ENCODE results near the gene HBP1. TPM values are rescaled to one million over a fixed set of nuclear protein-coding genes. Genes with fewer than 3 reads are reported as not detected.

Gene HBP1
- total RNA-seq, 2 experiments from 2014 or later, result 17.2 to 17.3 TPM

GRCh38 chr7:107171496-107171895 is 2.7 kb downstream of the HBP1 start:
- Mint-ChIP-seq H3K27ac (no peak overlapping the region), H3K9me3 (ENCODE audit: insufficient read depth) (no peaks in the 10 kb centered on the region), H3K36me3 (ENCODE audit: low read depth) (peaks cover 6% of the 10 kb centered on the region), H3K4me1 (ENCODE audit: low read depth) (peaks cover 48% of the 10 kb centered on the region), H3K4me3 (no peak overlapping the region), H3K27me3 (ENCODE audit: low read depth) (no peaks in the 10 kb centered on the region)
- DNase-seq, result no peak
- no peak for ATAC-seq
- ChIA-PET CTCF (interaction anchor here (1.0 kb wide), 1 partner anchor 22 kb away, joined by 3 read pairs; no protein-coding TSS in a partner anchor), POLR2A (interaction anchor here (0.7 to 0.9 kb wide), 3 partner anchors 9 to 32 kb away, joined by 3 read pairs; no protein-coding TSS in a partner anchor)

GRCh38 chr7:107172276-107173032 is 3.7 kb downstream of the HBP1 start:
- DNase-seq, result no peak
- Mint-ChIP-seq H3K36me3 (ENCODE audit: low read depth) (peaks cover 6% of the 10 kb centered on the region), H3K4me1 (ENCODE audit: low read depth) (peaks cover 45% of the 10 kb centered on the region), H3K27me3 (ENCODE audit: low read depth) (no peaks in the 10 kb centered on the region), H3K4me3 (no peak overlapping the region), H3K27ac (no peak overlapping the region), H3K9me3 (ENCODE audit: insufficient read depth) (no peaks in the 10 kb centered on the region)
- CTCF ChIA-PET, result no interaction called here
- no peak for ATAC-seq
- POLR2A ChIA-PET, result interaction anchor here (0.8 kb wide), 1 partner anchor 31 kb away, joined by 3 read pairs; no protein-coding TSS in a partner anchor

GRCh38 chr7:107173191-107173590 is 4.4 kb downstream of the HBP1 start:
- ChIA-PET POLR2A (no interaction called here), CTCF (interaction anchor here (1.6 to 1.7 kb wide), 2 partner anchors 21 to 25 kb away, joined by 4 to 10 read pairs; no protein-coding TSS in a partner anchor)
- DNase-seq (no peak), ATAC-seq (no peak)
- Mint-ChIP-seq H3K4me3 (peak overlapping the region; percentile 26), H3K9me3 (ENCODE audit: insufficient read depth) (no peaks in the 10 kb centered on the region), H3K36me3 (ENCODE audit: low read depth) (peaks cover 6% of the 10 kb centered on the region), H3K27ac (peak overlapping the region; percentile 48), H3K27me3 (ENCODE audit: low read depth) (no peaks in the 10 kb centered on the region), H3K4me1 (ENCODE audit: low read depth) (peaks cover 38% of the 10 kb centered on the region)

- no peak for ATAC-seq
- H3K4me1 Mint-ChIP-seq (ENCODE audit: low read depth), result peaks cover 37% of the 10 kb centered on the region
- POLR2A ChIA-PET, result no interaction called here
These were observed 5.0 kb downstream of the HBP1 start for GRCh38 chr7:107173691-107174406.

GRCh38 chr7:107179326-107180164 is 10.7 kb downstream of the HBP1 start:
- Mint-ChIP-seq H3K9me3 (ENCODE audit: insufficient read depth) (no peaks in the 10 kb centered on the region), H3K36me3 (ENCODE audit: low read depth) (peaks cover 20% of the 10 kb centered on the region), H3K4me3 (no peak overlapping the region), H3K4me1 (ENCODE audit: low read depth) (peaks cover 18% of the 10 kb centered on the region), H3K27me3 (ENCODE audit: low read depth) (no peaks in the 10 kb centered on the region), H3K27ac (no peak overlapping the region)
- ChIA-PET POLR2A (interaction anchor here (1.7 kb wide), 1 partner anchor 11 kb away, joined by 11 read pairs; the partner anchor contains the start of gene HBP1), CTCF (interaction anchor here (1.5 kb wide), 1 partner anchor 695 kb away, joined by 3 read pairs; no protein-coding TSS in a partner anchor)
- no peak for DNase-seq
- ATAC-seq, result no peak

More at GRCh38 chr7:107173691-107174406, 5.0 kb downstream of the HBP1 start:
- Mint-ChIP-seq H3K4me3 (peak overlapping the region; percentile 26), H3K9me3 (ENCODE audit: insufficient read depth) (no peaks in the 10 kb centered on the region), H3K27me3 (ENCODE audit: low read depth) (no peaks in the 10 kb centered on the region), H3K36me3 (ENCODE audit: low read depth) (peaks cover 3% of the 10 kb centered on the region), H3K27ac (peak overlapping the region; percentile 48)
- DNase-seq, result no peak
- CTCF ChIA-PET, result interaction anchor here (0.8 to 1.7 kb wide), 3 partner anchors 20 to 570 kb away, joined by 3 to 10 read pairs (median 4); partner anchors contain the start of gene CBLL1

GRCh38 chr7:107180378-107180777 is 11.6 kb downstream of the HBP1 start:
- peaks cover 22% of the 10 kb centered on the region for H3K36me3 Mint-ChIP-seq (ENCODE audit: low read depth)
- no peak overlapping the region for H3K4me3 Mint-ChIP-seq
- ATAC-seq, result peak; percentile 47
- ChIA-PET POLR2A (interaction anchor here (0.8 to 1.7 kb wide), 2 partner anchors 9 to 12 kb away, joined by 3 to 11 read pairs; partner anchors contain the start of gene HBP1), CTCF (interaction anchor here (0.8 to 1.5 kb wide), 2 partner anchors 13 to 694 kb away, joined by 3 to 4 read pairs; no protein-coding TSS in a partner anchor)
- no peaks in the 10 kb centered on the region for H3K27me3 Mint-ChIP-seq (ENCODE audit: low read depth)
- H3K27ac Mint-ChIP-seq, result peak overlapping the region; percentile 12
- peaks cover 11% of the 10 kb centered on the region for H3K4me1 Mint-ChIP-seq (ENCODE audit: low read depth)
- no peaks in the 10 kb centered on the region for H3K9me3 Mint-ChIP-seq (ENCODE audit: insufficient read depth)
- DNase-seq, result no peak

- ChIA-PET CTCF (interaction anchor here (0.9 to 1.0 kb wide), 2 partner anchors 12 to 20 kb away, joined by 3 read pairs; partner anchors contain the start of gene HBP1), POLR2A (interaction anchor here (0.6 to 1.7 kb wide), 2 partner anchors 13 to 562 kb away, joined by 3 to 11 read pairs; partner anchors contain the start of genes CBLL1 and HBP1)
- DNase-seq (no peak), ATAC-seq (no peak)
- H3K4me3 Mint-ChIP-seq, result no peak overlapping the region
- H3K27ac Mint-ChIP-seq, result no peak overlapping the region
- H3K27me3 Mint-ChIP-seq (ENCODE audit: low read depth), result no peaks in the 10 kb centered on the region
- H3K4me1 Mint-ChIP-seq (ENCODE audit: low read depth), result peaks cover 9% of the 10 kb centered on the region
- H3K9me3 Mint-ChIP-seq (ENCODE audit: insufficient read depth), result no peaks in the 10 kb centered on the region
- H3K36me3 Mint-ChIP-seq (ENCODE audit: low read depth), result peaks cover 25% of the 10 kb centered on the region
These were observed 12.4 kb downstream of the HBP1 start for GRCh38 chr7:107181172-107181571.

GRCh38 chr7:107185716-107186115 is 16.9 kb downstream of the HBP1 start:
- Mint-ChIP-seq H3K27ac (no peak overlapping the region), H3K36me3 (ENCODE audit: low read depth) (peaks cover 46% of the 10 kb centered on the region), H3K27me3 (ENCODE audit: low read depth) (no peaks in the 10 kb centered on the region), H3K4me3 (no peak overlapping the region), H3K9me3 (ENCODE audit: insufficient read depth) (no peaks in the 10 kb centered on the region), H3K4me1 (ENCODE audit: low read depth) (peaks cover 2% of the 10 kb centered on the region)
- CTCF ChIA-PET, result no interaction called here
- DNase-seq (no peak), ATAC-seq (no peak)
- POLR2A ChIA-PET, result no interaction called here

GRCh38 chr7:107186240-107186639 is 17.4 kb downstream of the HBP1 start:
- Mint-ChIP-seq H3K9me3 (ENCODE audit: insufficient read depth) (no peaks in the 10 kb centered on the region), H3K4me3 (no peak overlapping the region), H3K27me3 (ENCODE audit: low read depth) (no peaks in the 10 kb centered on the region), H3K36me3 (ENCODE audit: low read depth) (peaks cover 42% of the 10 kb centered on the region), H3K4me1 (ENCODE audit: low read depth) (no peaks in the 10 kb centered on the region), H3K27ac (no peak overlapping the region)
- ATAC-seq, result no peak
- no peak for DNase-seq
- CTCF ChIA-PET, result no interaction called here
- POLR2A ChIA-PET, result no interaction called here

GRCh38 chr7:107187774-107188173 is 19.0 kb downstream of the HBP1 start:
- ATAC-seq (no peak), DNase-seq (no peak)
- CTCF ChIA-PET, result interaction anchor here (1.1 kb wide), 1 partner anchor 14 kb away, joined by 3 read pairs; no protein-coding TSS in a partner anchor
- Mint-ChIP-seq H3K27me3 (ENCODE audit: low read depth) (no peaks in the 10 kb centered on the region), H3K27ac (no peak overlapping the region), H3K4me3 (no peak overlapping the region), H3K9me3 (ENCODE audit: insufficient read depth) (no peaks in the 10 kb centered on the region), H3K36me3 (ENCODE audit: low read depth) (peaks cover 40% of the 10 kb centered on the region), H3K4me1 (ENCODE audit: low read depth) (no peaks in the 10 kb centered on the region)
- POLR2A ChIA-PET, result no interaction called here

- Mint-ChIP-seq H3K4me3 (no peak overlapping the region), H3K27ac (no peak overlapping the region), H3K36me3 (ENCODE audit: low read depth) (peaks cover 36% of the 10 kb centered on the region), H3K27me3 (ENCODE audit: low read depth) (no peaks in the 10 kb centered on the region), H3K9me3 (ENCODE audit: insufficient read depth) (no peaks in the 10 kb centered on the region), H3K4me1 (ENCODE audit: low read depth) (no peaks in the 10 kb centered on the region)
- ATAC-seq (no peak), DNase-seq (no peak)
- ChIA-PET CTCF (interaction anchor here (1.2 kb wide), 1 partner anchor 11 kb away, joined by 3 read pairs; no protein-coding TSS in a partner anchor), POLR2A (interaction anchor here (1.0 kb wide), 1 partner anchor 21 kb away, joined by 4 read pairs; the partner anchor contains the start of gene HBP1)
These were observed 21.3 kb downstream of the HBP1 start for GRCh38 chr7:107190090-107190489.

Measured in activated CD8-positive, alpha-beta T cell treated with anti-CD3 and anti-CD28 coated beads, Interleukin-2, amount 10 ng/mL, durations not matched to agents 7 days and 5 days (primary cell).